ENCODE results near the gene ZNF621. TPM values are rescaled to one million over a fixed set of nuclear protein-coding genes. Genes with fewer than 3 reads are reported as not detected.

Gene ZNF621
- total RNA-seq, 2 experiments from 2014 or later, result 17.8 to 18.7 TPM

GRCh38 chr3:40505599-40506462, 18.9 kb upstream of the ZNF621 start, which contains the start of gene ZNF620:
TSS of gene ZNF620 (plus strand) at chr3:40506039. CDS start at chr3:40506353, 314 bp downstream.
- Mint-ChIP-seq H3K4me1 (peaks cover 29% of the 10 kb centered on the region), H3K9me3 (ENCODE audit: low read depth) (no peaks in the 10 kb centered on the region), H3K27me3 (no peaks in the 10 kb centered on the region), H3K27ac (peak within 1 kb of the TSS; percentile 92), H3K4me3 (peak within 1 kb of the TSS; percentile 86), H3K36me3 (ENCODE audit: low read depth) (peaks cover 17% of the 10 kb centered on the region)
- POLR2A ChIA-PET, result interaction anchor here (0.7 kb wide), 1 partner anchor 22 kb away, joined by 3 read pairs; no protein-coding TSS in a partner anchor
- intact Hi-C loops (cut with DNase I, micrococcal nuclease), result loop anchor here (1.0 to 2.0 kb wide), 4 partner anchors 18 to 49 kb away; partner anchors contain the start of genes ZNF621 (in 2 of the 2), RPL14 (in 1 of the 2) and ZNF619 (in 1 of the 2)
- ATAC-seq (peak; percentile 67), DNase-seq (peak; percentile 59)
- CTCF ChIA-PET, result interaction anchor here (0.5 to 1.9 kb wide), 5 partner anchors 9 to 913 kb away, joined by 3 to 5 read pairs (median 4); partner anchors contain the start of gene ZNF619

GRCh38 chr3:40511031-40511718, 13.6 kb upstream of the ZNF621 start:
- no peaks in the 10 kb centered on the region for H3K27me3 Mint-ChIP-seq
- H3K9me3 Mint-ChIP-seq (ENCODE audit: low read depth), result no peaks in the 10 kb centered on the region
- no peak overlapping the region for H3K4me3 Mint-ChIP-seq
- CTCF ChIA-PET, result no interaction called here
- DNase-seq, result no peak
- H3K4me1 Mint-ChIP-seq, result peaks cover 6% of the 10 kb centered on the region
- no peak for ATAC-seq
- POLR2A ChIA-PET, result interaction anchor here (0.6 kb wide), 1 partner anchor 81 kb away, joined by 4 read pairs; no protein-coding TSS in a partner anchor
- H3K36me3 Mint-ChIP-seq (ENCODE audit: low read depth), result peaks cover 34% of the 10 kb centered on the region
- intact Hi-C loops (cut with DNase I, micrococcal nuclease), result no loop called here
- H3K27ac Mint-ChIP-seq, result no peak overlapping the region

- CTCF ChIA-PET, result no interaction called here
- DNase-seq (no peak), ATAC-seq (no peak)
- Mint-ChIP-seq H3K27me3 (no peaks in the 10 kb centered on the region), H3K27ac (no peak overlapping the region), H3K4me1 (no peaks in the 10 kb centered on the region), H3K36me3 (ENCODE audit: low read depth) (peaks cover 17% of the 10 kb centered on the region), H3K4me3 (no peak overlapping the region), H3K9me3 (ENCODE audit: low read depth) (peaks cover 3% of the 10 kb centered on the region)
- POLR2A ChIA-PET, result no interaction called here
- intact Hi-C loops (cut with DNase I, micrococcal nuclease), result no loop called here
Measured at GRCh38 chr3:40516201-40516600, 8.6 kb upstream of the ZNF621 start.

- CTCF ChIA-PET, result no interaction called here
- ATAC-seq (no peak), DNase-seq (no peak)
- Mint-ChIP-seq H3K27ac (no peak overlapping the region), H3K4me3 (no peak overlapping the region), H3K36me3 (ENCODE audit: low read depth) (peaks cover 13% of the 10 kb centered on the region), H3K27me3 (no peaks in the 10 kb centered on the region), H3K9me3 (ENCODE audit: low read depth) (peaks cover 3% of the 10 kb centered on the region), H3K4me1 (no peaks in the 10 kb centered on the region)
- POLR2A ChIA-PET, result no interaction called here
- intact Hi-C loops (cut with DNase I, micrococcal nuclease), result no loop called here
Measured at GRCh38 chr3:40518067-40518466, 6.7 kb upstream of the ZNF621 start.

GRCh38 chr3:40518848-40519247, 5.9 kb upstream of the ZNF621 start:
- no peak overlapping the region for H3K4me3 Mint-ChIP-seq
- no peak overlapping the region for H3K27ac Mint-ChIP-seq
- peaks cover 2% of the 10 kb centered on the region for H3K4me1 Mint-ChIP-seq
- peaks cover 13% of the 10 kb centered on the region for H3K36me3 Mint-ChIP-seq (ENCODE audit: low read depth)
- H3K9me3 Mint-ChIP-seq (ENCODE audit: low read depth), result peaks cover 3% of the 10 kb centered on the region
- DNase-seq (no peak), ATAC-seq (no peak)
- intact Hi-C loops (cut with DNase I, micrococcal nuclease), result no loop called here
- ChIA-PET CTCF (interaction anchor here (1.3 kb wide), 1 partner anchor 14 kb away, joined by 4 read pairs; no protein-coding TSS in a partner anchor), POLR2A (no interaction called here)
- no peaks in the 10 kb centered on the region for H3K27me3 Mint-ChIP-seq

- H3K27ac Mint-ChIP-seq, result no peak overlapping the region
- intact Hi-C loops (cut with DNase I, micrococcal nuclease), result loop anchor here (5.0 to 10.0 kb wide), 4 partner anchors 44 to 1441 kb away; partner anchors contain the start of genes RPSA (in 1 of the 2), ULK4 (in 1 of the 2) and ZNF619 (in 1 of the 2)
- no peaks in the 10 kb centered on the region for H3K27me3 Mint-ChIP-seq
- H3K4me1 Mint-ChIP-seq, result peaks cover 17% of the 10 kb centered on the region
- ATAC-seq (no peak), DNase-seq (no peak)
- ChIA-PET CTCF (no interaction called here), POLR2A (no interaction called here)
- H3K4me3 Mint-ChIP-seq, result no peak overlapping the region
- H3K36me3 Mint-ChIP-seq (ENCODE audit: low read depth), result peaks cover 10% of the 10 kb centered on the region
- H3K9me3 Mint-ChIP-seq (ENCODE audit: low read depth), result peaks cover 3% of the 10 kb centered on the region
Measured at GRCh38 chr3:40521254-40521653, 3.5 kb upstream of the ZNF621 start.

- DNase-seq, result no peak
- Mint-ChIP-seq H3K4me1 (peaks cover 24% of the 10 kb centered on the region), H3K9me3 (ENCODE audit: low read depth) (peaks cover 2% of the 10 kb centered on the region), H3K4me3 (peak overlapping the region; percentile 91), H3K27me3 (no peaks in the 10 kb centered on the region), H3K27ac (no peak overlapping the region), H3K36me3 (ENCODE audit: low read depth) (peaks cover 26% of the 10 kb centered on the region)
- intact Hi-C loops (cut with DNase I, micrococcal nuclease), result loop anchor here (1.0 to 10.0 kb wide), 11 partner anchors 17 to 1439 kb away; partner anchors contain the start of genes EIF1B (in 2 of the 2), RPL14 (in 2 of the 2), ZNF619 (in 2 of the 2) and ZNF620 (in 2 of the 2)
- ATAC-seq, result no peak
- POLR2A ChIA-PET, result interaction anchor here (0.8 to 0.9 kb wide), 2 partner anchors 9 to 1345 kb away, joined by 3 read pairs; no protein-coding TSS in a partner anchor
- CTCF ChIA-PET, result interaction anchor here (0.8 to 1.0 kb wide), 2 partner anchors 16 to 70 kb away, joined by 4 to 5 read pairs; no protein-coding TSS in a partner anchor
Measured at GRCh38 chr3:40523781-40524180, 979 bp upstream of the ZNF621 start.

- CTCF ChIA-PET, result interaction anchor here (0.8 to 1.0 kb wide), 2 partner anchors 16 to 70 kb away, joined by 4 to 5 read pairs; no protein-coding TSS in a partner anchor
- H3K9me3 Mint-ChIP-seq (ENCODE audit: low read depth), result no peaks in the 10 kb centered on the region
- peaks cover 27% of the 10 kb centered on the region for H3K36me3 Mint-ChIP-seq (ENCODE audit: low read depth)
- peak overlapping the region; percentile 75 for H3K27ac Mint-ChIP-seq
- DNase-seq (no peak), ATAC-seq (no peak)
- no peaks in the 10 kb centered on the region for H3K27me3 Mint-ChIP-seq
- H3K4me1 Mint-ChIP-seq, result peaks cover 24% of the 10 kb centered on the region
- intact Hi-C loops (cut with DNase I, micrococcal nuclease), result loop anchor here (1.0 to 10.0 kb wide), 11 partner anchors 17 to 1438 kb away; partner anchors contain the start of genes EIF1B (in 2 of the 2), RPL14 (in 2 of the 2), ZNF619 (in 2 of the 2) and ZNF620 (in 2 of the 2)
- peak overlapping the region; percentile 91 for H3K4me3 Mint-ChIP-seq
- POLR2A ChIA-PET, result interaction anchor here (0.8 to 0.9 kb wide), 2 partner anchors 9 to 1346 kb away, joined by 3 read pairs; no protein-coding TSS in a partner anchor
Measured at GRCh38 chr3:40524222-40524567, 565 bp upstream of the ZNF621 start.

GRCh38 chr3:40528426-40528825, 3.7 kb downstream of the ZNF621 start:
- peaks cover 24% of the 10 kb centered on the region for H3K4me1 Mint-ChIP-seq
- intact Hi-C loops (cut with DNase I, micrococcal nuclease), result loop anchor here in 1 of 2 experiments (10.0 kb wide), 1 partner anchor 1124 kb away; the partner anchor contains the start of gene RPSA
- H3K4me3 Mint-ChIP-seq, result no peak overlapping the region
- peaks cover 63% of the 10 kb centered on the region for H3K36me3 Mint-ChIP-seq (ENCODE audit: low read depth)
- H3K27me3 Mint-ChIP-seq, result no peaks in the 10 kb centered on the region
- ATAC-seq (no peak), DNase-seq (no peak)
- POLR2A ChIA-PET, result no interaction called here
- no peak overlapping the region for H3K27ac Mint-ChIP-seq
- CTCF ChIA-PET, result no interaction called here
- peaks cover 15% of the 10 kb centered on the region for H3K9me3 Mint-ChIP-seq (ENCODE audit: low read depth)

- POLR2A ChIA-PET, result interaction anchor here (0.6 to 1.0 kb wide), 2 partner anchors 8 to 1383 kb away, joined by 3 to 4 read pairs; no protein-coding TSS in a partner anchor
- Mint-ChIP-seq H3K4me3 (no peak overlapping the region), H3K27ac (no peak overlapping the region), H3K4me1 (peaks cover 3% of the 10 kb centered on the region), H3K27me3 (no peaks in the 10 kb centered on the region), H3K36me3 (ENCODE audit: low read depth) (peaks cover 84% of the 10 kb centered on the region), H3K9me3 (ENCODE audit: low read depth) (peaks cover 19% of the 10 kb centered on the region)
- CTCF ChIA-PET, result interaction anchor here (1.3 kb wide), 1 partner anchor 10 kb away, joined by 3 read pairs; no protein-coding TSS in a partner anchor
- intact Hi-C loops (cut with DNase I, micrococcal nuclease), result no loop called here
- ATAC-seq, result no peak
- DNase-seq, result no peak
Measured at GRCh38 chr3:40532252-40532651, 7.5 kb downstream of the ZNF621 start.

GRCh38 chr3:40534283-40534682, 9.5 kb downstream of the ZNF621 start:
- Mint-ChIP-seq H3K9me3 (ENCODE audit: low read depth) (peaks cover 30% of the 10 kb centered on the region), H3K27ac (no peak overlapping the region), H3K4me3 (no peak overlapping the region), H3K4me1 (no peaks in the 10 kb centered on the region), H3K27me3 (no peaks in the 10 kb centered on the region), H3K36me3 (ENCODE audit: low read depth) (peaks cover 83% of the 10 kb centered on the region)
- ATAC-seq, result no peak
- no peak for DNase-seq
- intact Hi-C loops (cut with DNase I, micrococcal nuclease), result no loop called here
- CTCF ChIA-PET, result interaction anchor here (0.6 to 1.1 kb wide), 2 partner anchors 9 to 1428 kb away, joined by 3 to 4 read pairs; partner anchors contain the start of gene ZNF621
- POLR2A ChIA-PET, result no interaction called here

Data from activated CD4-positive, alpha-beta T cell treated with anti-CD3 and anti-CD28 coated beads for 36 hours (primary cell).